HG03520 (cell line): ENCODE data around the gene CEMIP.
"Not testable (repeated sequence)": the region's sequence is repeated elsewhere in the genome, so short reads cannot be mapped to it uniquely, and the experiment has no call there.

ENCODE experiments used
- ATAC-seq: cut with Tn5 transposase; IDR thresholded peaks from one replicate; pipeline ENCODE4 v1.9.1; 2021; ENCODE audit warnings: mild to moderate bottlenecking, moderate library complexity; ENCODE audit not compliant: unreplicated experiment

The CEMIP gene

DNA sequence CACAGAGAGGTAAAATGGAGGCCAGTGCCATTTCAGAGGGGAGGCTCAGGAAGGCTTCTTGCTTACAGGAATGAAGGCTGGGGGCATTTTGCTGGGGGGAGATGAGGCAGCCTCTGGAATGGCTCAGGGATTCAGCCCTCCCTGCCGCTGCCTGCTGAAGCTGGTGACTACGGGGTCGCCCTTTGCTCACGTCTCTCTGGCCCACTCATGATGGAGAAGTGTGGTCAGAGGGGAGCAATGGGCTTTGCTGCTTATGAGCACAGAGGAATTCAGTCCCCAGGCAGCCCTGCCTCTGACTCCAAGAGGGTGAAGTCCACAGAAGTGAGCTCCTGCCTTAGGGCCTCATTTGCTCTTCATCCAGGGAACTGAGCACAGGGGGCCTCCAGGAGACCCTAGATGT lies 170.6 kb downstream of the CEMIP start:
- no peak for ATAC-seq

DNA sequence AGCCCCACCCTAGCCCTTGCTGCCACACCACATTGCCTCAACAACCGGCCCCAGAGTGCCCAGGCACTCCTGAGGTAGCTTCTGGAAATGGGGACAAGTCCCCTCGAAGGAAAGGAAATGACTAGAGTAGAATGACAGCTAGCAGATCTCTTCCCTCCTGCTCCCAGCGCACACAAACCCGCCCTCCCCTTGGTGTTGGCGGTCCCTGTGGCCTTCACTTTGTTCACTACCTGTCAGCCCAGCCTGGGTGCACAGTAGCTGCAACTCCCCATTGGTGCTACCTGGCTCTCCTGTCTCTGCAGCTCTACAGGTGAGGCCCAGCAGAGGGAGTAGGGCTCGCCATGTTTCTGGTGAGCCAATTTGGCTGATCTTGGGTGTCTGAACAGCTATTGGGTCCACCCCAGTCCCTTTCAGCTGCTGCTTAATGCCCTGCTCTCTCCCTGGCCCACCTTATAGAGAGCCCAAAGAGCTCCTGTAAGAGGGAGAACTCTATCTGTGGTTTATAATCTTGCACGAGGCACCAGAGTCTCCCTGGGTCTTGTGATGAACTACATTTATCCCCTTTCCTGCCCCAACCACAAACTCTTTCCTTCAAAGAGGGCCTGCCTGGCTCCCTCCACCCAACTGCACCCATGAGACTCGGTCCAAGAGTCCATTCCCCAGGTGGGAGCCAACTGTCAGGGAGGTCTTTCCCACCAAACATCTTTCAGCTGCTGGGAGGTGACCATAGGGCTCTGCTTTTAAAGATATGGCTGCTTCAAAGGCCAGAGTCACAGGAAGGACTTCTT lies 171.3 kb downstream of the CEMIP start:
- no peak for ATAC-seq

DNA sequence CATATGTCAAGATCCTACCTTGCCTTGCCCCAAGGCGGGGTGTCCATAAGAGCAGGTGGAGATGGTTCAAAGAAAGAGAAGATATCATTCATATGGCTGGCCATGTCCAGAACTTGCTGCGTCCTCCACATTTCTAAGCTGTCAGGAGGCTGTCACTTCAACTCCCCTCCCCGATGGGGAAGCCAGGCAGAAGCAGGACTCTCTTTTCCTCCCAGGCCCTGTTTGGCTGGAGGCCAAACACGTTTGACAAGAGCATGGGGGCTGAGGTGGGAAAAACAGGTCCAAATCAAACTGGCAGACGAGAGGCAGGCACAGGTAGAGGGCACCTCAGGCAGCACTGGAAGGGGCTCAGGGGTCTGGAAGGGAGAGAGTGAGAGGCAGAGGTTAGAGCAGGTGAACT lies 172.8 kb downstream of the CEMIP start:
- ATAC-seq = no peak

DNA sequence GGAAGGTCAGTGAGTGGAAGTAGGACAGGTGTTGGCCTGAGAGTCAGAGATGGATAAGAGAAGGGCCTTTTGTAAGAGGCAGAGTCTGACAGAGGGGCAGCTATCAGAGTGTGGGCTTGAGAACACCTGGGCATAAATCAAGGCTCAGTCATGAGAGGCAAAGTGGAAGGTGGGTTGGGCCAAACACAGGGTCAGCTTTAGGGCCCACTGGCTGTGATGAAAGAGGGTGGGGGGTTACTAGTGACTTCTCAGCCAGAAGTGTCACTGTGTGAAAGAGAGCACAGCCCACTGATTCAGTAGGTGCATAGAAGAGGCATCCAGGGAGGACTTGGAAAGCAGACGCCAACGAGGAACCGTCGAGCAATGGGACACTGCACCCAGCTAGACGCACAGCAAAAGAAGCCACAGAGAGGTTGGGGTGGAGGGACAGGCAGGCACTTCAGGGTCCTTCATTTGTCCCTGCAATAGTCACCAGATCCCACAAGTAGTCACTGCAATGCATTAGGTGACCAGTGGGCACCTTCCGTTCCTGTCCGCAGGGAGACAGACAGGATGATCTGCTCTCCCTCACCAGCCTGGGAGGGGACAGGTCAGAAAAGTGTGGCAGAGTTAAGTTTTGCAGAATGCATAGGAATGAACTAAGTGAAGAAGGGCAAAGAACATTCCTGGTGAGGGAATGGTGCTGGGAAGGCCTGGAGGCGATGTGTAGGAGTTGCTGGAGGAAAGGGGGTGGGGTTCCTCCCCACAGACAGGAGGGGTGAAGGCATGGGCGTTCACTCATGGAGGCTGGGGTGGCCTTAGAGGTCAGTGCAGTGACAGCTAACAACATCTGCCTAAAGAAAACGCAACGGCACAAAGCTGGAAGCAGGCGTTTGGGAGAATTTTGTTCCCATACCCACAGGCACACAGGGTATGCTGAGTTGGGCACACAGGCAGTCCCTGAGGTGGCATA lies 174.1 kb downstream of the CEMIP start:
- ATAC-seq = no peak

DNA sequence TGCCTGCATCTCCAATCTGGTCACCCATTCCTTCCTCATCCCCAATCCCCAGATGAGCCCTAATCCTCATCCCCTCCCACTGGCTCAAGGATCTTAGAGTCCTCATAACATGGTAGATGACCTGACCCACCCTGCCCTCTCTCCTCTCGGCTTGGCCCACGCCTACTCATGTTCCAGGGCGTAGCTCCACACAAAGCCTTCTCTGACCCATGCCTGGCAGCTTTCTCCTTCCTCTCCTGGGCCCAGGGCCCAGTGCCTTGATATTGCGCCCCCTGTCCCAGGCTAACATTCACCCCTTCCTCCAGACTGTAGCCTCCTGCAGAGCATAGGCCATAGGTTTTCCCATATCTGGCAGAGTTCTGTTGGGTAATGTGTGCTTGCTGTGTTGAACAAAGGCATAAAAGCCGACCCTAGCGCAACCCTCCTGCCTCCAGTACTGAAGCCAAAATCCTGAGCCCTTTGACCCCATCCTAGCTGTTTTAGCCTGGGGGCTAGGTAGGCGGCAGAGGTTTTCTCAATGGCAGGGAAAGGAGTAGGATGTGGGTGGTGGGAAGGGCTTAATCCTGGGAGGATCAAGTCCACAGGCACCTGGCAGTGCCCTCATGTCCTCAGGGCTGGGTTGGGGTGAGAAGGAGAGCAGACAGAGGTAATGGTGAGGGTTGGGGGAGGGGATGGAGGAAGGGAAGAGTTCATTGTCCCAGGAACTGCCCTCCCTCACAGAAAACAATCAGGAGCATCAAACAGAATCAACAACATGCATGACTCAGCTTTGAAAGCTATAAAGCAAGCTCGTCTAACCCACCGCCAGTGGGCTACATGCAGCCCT lies 175.0 kb downstream of the CEMIP start:
- ATAC-seq = no peak

DNA sequence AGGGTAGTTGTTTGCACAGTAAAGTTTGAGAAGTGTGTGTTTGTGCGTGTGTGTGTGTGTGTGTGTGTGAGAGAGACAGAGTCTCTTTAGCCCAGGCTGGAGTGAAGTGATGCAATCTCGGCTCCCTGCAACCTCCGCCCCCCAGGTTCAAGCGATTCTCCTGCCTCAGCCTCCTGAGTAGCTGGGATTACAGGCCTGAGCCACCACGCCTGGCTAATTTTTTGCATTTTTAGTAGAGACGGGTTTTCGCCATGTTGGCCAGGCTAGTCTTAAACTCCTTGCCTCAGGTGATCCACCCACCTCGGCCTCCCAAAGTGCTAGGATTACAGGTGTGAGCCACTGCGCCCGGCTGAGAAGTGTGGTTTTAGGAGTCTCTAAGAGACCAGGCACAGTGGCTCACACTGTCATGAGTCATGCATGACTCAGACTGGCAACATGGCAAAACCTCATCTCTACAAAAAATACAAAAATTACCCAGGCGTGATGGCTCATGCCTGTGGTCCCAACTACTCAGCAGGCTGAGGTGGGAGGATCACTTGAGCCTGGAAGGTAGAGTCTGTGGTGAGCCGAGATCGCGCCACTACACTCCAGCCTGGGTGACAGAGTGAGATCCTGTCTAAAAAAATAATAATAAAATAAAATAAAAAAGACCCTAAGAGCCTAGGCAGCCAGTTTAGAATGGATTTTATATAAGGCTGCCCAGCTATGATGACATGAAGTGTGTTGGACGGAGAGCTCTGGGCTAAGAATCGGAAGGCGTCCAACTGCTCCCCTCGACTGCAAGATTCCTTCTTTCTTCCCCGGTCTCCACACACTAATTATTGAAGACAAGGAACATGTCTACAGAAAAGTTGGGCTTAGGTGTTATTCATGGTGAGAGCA lies 176.6 kb downstream of the CEMIP start:
- ATAC-seq = not testable (repeated sequence)

DNA sequence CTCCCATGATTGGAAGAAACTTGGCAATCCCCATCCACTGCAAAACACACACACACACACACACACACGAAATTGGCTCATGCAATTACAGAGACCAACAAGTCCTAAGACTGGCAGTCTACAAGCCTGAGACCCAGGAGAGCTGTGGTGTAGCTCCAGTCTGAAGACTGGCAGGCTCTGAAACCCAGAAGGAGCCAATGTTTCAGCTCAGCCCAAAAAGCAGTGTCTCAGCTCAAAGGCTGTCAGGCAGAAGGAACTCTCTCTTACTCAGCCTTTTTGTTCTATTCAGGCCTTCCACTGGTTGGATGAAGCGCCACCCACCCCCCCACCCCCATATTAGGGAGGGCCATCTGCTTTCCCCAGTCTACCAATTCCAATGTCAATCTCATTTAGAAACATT lies 178.4 kb downstream of the CEMIP start:
- ATAC-seq = no peak

DNA sequence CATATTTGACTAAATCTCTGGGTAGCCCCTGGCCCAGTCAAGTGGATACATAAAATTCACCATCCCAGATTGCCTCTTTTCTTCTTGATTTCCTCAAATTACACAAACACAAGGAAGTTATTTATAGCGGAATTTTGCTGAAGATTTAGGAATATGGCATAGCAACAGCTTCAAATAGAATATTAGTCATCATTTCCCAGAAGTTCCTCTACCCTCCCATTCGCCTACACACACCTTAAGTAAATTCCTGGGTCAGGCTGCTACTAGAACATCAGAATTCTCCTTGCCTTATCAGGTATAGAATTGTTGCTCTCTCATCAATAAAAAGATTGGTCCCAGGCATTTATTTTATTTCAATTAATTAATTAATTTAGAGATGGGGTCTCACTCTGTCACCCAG lies 178.8 kb downstream of the CEMIP start:
- ATAC-seq = no peak

DNA sequence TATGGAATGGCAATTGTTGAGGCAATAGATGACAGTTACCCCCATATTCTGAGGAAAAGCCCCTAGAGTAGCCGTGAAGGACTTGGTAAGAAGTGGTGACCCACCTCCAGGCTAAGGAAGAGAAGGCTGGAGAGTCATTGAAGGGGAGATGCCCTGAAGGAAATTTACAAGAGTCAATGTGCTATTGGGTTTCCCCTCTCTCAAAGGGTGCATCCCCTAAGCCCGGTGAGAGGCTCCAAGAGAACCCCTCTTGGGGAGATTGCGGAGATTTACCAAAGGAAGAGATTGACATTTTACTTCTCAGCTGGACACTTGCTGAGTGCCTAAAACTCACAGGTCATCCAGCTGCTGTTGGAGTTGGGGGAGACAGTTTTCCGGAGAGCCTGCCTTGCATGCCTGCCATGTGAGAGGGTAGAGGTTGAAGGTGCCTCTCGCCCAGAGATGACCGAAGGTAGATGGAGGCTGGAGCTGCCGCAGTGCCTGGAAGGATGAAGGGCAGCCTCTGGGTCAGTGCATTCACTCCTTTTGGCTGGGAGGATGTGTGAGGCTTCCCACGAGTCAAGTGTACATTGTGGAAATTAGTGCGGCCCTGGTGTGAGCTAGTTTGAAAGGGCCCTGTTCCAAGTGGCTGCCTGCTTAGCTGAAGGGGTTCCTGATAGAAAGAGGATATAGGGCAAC lies 179.8 kb downstream of the CEMIP start:
- ATAC-seq = no peak

DNA sequence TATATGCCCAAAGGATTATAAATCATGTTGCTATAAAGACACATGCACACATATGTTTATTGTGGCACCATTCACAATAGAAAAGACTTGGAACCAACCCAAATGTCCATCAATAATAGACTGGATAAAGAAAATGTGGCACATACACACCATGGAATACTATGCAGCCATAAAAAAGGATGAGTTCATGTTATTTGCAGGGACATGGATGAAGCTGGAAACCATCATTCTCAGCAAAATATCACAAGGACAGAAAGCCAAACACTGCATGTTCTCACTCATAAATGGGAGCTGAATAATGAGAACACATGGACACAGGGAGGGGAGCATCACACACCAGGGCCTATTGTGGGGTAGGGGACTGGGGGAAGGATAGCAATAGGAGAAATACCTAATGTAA lies 186.3 kb downstream of the CEMIP start:
- ATAC-seq = not testable (repeated sequence)

DNA sequence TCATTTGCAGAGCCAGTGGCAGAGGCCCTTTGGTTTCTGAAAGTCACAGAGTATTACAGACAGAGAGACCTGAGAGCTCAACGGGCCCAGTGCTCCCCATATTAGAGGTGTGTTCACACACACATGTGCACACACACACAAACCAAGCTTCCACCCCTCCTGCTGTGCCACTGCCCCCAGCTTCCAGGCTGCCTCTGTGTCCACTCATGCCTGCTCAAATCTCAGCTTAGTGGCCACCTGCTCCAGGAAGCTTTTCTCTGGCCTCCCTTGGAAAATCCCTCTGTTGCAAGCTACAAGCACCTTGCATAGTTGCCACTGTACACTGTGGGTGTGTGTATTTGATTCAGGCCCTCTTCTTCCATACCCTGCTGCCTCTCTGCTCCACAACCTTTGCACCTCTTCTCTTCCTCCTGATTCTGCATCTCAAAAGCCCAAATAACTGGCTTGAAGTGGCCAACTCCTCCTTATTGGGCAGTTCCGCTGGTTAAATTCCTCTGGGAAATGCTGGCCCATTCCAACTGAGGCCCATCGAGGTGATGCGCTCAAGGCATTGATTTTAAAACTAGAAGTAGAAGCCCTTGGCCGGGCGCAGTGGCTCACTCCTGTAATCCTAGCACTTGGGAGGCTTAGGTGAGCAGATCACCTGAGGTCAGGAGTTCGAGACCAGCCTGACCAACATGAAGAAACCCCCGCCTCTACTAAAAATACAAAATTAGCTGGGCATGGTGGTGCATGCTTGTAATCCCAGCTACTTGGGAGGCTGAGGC lies 187.4 kb downstream of the CEMIP start:
- no peak for ATAC-seq

DNA sequence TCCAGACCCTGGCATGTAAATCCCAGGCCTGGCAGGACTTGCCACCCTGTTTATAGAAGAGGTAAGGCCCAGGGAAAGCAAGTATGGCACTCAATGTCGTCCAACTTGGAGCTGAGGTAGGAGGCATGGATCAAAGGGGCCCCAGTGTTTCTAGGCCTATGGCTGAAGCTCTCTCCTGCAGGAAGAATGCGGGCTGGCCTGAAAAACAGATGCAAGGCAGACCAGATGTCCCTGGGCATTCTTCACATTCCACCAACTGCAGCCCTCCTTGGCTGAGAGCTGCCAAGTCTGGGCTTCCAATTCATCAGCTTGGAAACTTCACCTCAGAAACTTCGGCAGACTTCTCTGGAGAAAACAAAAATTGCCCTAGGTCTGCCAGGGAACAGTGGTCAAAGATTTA lies 188.3 kb downstream of the CEMIP start:
- no peak for ATAC-seq

DNA sequence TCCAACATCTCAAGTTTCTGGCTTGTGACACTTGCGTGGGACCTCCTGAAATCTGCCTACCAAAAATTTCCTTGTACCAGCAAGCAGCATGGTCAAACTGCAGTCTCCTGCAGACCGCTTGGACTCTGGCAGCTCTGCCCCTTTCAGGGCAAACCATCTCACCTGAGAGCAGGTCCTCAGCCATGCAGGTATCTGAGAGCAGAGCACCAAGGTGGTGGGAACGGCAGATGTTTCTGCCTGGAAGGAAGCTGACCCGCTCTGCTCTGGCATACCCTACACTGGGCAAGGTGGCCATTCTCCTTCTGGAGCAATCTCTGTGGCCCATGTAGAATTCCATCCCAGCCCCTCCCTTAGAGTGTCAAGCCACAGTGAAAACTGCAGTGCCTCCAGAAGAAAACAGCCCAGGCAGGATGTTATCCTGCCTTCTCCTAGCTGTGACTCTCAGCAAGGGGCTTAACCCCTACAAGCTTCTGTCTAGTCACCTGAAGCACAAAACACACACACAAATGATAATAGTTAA lies 188.9 kb downstream of the CEMIP start:
- no peak for ATAC-seq

DNA sequence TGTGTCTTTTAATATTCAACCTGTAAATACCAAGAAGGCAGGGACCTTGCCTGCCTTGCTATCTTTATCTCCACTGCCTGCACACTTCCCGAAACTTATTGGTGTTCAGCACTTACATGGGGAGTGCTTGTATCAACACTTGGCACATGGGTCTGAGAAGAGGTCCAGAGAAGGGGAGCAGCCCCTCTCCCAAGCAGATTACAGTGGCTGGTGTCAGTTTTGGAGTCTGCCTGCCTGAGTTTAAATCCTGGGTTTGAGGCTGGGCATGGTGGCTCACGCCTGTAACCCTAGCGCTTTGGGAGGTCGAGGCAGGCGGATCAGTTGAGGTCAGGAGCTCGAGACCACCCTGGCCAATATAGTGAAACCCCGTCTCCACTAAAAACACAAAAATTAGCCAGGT lies 190.1 kb downstream of the CEMIP start:
- no peak for ATAC-seq

DNA sequence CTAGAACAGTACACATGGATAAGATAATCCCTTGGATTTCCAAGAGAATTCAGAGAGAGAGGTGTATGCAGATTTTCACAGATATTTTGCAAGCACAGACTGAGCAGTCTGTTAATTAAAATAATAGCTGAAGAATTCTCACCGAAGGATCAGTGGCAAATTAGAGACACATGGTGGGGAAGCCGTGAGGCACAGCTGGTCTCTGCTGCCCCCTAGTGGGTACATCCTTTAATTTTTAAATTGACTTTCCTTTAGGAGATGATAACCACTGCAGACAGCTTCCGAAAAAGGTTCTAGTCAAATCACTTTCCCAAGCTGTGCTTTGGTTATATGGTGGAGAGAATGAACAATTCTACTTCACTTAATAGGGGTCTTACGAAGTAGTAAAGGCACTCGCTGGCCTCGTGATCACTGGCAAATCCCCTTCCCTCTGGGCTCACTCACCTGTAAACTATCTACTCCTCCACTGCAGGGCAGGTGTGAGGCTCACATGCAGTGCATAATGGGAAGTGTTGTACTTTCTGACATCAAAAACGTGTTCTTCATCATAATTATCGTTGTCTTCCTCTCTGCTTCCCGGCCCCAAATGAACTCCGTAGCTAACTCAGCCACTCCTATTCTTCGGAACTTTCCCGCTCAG lies 191.0 kb downstream of the CEMIP start:
- ATAC-seq = no peak

DNA sequence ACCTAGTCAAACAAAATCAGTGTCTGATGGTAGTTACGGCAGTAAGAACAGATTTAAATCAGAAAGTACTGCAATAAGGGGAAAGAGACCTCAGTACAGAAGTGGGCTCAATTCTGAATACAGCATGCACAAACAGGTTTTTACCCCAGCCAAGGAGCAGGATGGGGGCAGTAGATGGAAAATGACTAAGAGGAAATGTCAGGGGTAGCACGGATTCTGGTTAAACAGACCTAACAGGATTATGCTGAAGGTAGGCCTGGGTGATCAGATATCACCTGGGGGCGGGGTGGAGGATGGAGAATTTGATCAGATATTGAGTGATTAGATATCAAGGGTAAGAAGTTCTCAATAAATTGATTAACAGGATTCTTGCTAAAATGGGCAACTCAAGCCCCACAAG lies 191.5 kb downstream of the CEMIP start:
- ATAC-seq = no peak

DNA sequence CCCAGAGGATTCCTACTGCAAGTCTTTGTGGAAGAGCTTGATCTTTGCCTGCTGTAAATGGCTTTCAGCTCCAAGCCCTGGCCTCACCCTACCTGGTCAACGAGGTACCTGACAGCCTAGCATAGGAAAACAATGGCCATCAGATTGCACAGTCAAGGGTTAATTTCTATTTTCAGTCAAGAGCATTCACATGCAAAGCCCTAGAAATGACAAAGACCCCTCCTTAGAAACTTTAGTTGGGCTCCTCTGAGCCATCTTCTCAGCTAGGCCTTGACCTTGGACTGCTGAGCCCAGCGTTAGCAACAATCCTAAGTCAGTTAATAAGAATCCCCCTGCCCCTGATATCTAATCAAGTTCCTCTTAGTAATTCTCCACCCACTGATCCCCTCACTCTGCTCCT lies 192.0 kb downstream of the CEMIP start:
- ATAC-seq = no peak

DNA sequence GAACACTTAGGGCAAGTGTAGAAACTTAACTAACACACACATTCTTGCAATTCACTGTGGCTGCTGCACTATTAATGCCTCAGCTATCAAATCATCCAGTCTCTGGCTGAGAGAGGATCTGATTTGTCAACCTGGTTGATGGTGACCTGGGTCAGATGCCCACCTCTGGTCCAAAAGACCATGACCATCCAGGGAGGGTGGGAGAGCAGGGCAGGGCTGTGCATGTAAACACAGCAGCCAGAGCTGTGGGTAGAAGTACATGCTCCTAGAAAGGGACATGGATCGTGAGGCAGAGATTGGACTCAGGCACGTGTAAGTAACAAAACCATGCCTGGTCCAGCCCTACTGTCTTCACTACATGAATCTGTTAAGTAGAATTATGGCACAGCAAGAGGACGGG lies 193.1 kb downstream of the CEMIP start:
- no peak for ATAC-seq
